ENCODE results near the gene SAMD11.

Gene SAMD11

GRCh38 chr1:904310-904950 lies 19.3 kb upstream of the SAMD11 start:
- peaks cover 33 to 44% (median 40%) of the 10 kb centered on the region in 10 experiments for H3K4me1 ChIP-seq
- no peaks in the 10 kb centered on the region for H3K9me3 ChIP-seq (replicated peaks in 1 of 11)
- TF ChIP-seq Cebpa-rat (IDR thresholded peaks at IDR 0.05): no peak
- peak overlapping the region; percentile 36 to 93 (median 86); a peak in 19 of 22 replicates for H3K4me2 ChIP-seq
- H3K27ac ChIP-seq: peak overlapping the region in 10 of 11 experiments; percentile 42 to 85 (median 74); a peak in 18 of 22 replicates
- H3K9ac ChIP-seq: peak overlapping the region; percentile 64 to 85 (median 76); a peak in 21 of 22 replicates
- no peaks in the 10 kb centered on the region for H3K27me3 ChIP-seq
- H3K36me3 ChIP-seq: no peaks in the 10 kb centered on the region; a peak in 2 of 22 replicates
- H4K20me1 ChIP-seq: peaks cover 0 to 20% (median 15%) of the 10 kb centered on the region in 11 experiments; a peak in 18 of 22 replicates
- peak overlapping the region; percentile 54 to 72 (median 62) for H3K4me3 ChIP-seq

GRCh38 chr1:905071-905749 lies 18.5 kb upstream of the SAMD11 start:
- H3K9ac ChIP-seq: peak overlapping the region; percentile 22 to 85 (median 76); a peak in 20 of 22 replicates
- H3K9me3 ChIP-seq (replicated peaks in 1 of 11): no peaks in the 10 kb centered on the region
- TF ChIP-seq Cebpa-rat (IDR thresholded peaks at IDR 0.05): no peak
- peaks cover 36 to 50% (median 43%) of the 10 kb centered on the region in 10 experiments for H3K4me1 ChIP-seq
- H3K27me3 ChIP-seq: peaks cover 0 to 3% (median 0%) of the 10 kb centered on the region in 11 experiments; a peak in 8 of 22 replicates
- peaks cover 0 to 20% (median 17%) of the 10 kb centered on the region in 11 experiments; a peak in 18 of 22 replicates for H4K20me1 ChIP-seq
- peak overlapping the region; percentile 78 to 94 (median 89) for H3K4me2 ChIP-seq
- no peaks in the 10 kb centered on the region; a peak in 2 of 22 replicates for H3K36me3 ChIP-seq
- H3K27ac ChIP-seq: peak overlapping the region in 9 of 11 experiments; percentile 20 to 85 (median 75); a peak in 18 of 22 replicates
- H3K4me3 ChIP-seq: peak overlapping the region; percentile 54 to 72 (median 62)

DNA sequence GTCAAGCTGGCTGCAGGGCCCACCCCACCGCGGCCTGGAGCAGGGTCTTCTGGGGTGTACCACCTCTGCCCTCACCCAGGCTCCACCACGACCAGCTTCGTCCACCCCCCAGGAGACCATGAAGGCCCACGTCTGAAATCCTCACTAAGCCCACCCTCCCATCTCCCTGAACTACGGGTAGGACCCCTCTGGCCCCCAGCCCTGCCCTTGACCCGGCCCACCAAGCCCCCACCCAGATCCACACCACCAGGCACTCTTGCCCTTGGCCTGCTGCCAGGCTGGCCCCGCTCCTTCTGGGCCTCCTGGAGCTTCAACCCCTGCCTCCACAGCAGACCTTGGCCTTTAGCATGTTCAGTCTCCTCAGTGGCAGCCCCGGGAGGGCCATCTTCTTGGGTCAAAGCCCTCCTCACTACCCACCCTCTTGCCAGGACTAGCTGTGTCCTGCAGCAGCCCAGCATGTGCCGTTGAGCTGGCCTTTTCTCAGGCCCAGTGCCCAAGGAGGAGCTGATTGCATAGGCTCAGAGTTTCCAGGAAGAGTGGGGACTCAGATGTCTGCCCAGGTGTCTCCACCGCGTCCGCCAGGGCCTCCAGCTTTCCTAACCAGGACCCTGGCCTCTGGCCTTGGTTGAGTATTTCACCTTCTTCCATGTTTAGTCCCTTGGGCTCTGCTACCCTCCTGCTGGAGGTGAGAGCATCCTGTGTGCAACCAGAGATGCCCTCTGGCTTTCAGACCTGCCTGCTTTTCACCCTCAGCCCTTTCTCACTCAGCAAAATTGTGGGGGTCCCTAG lies 17.7 kb upstream of the SAMD11 start:
- H4K20me1 ChIP-seq: peaks cover 0 to 27% (median 24%) of the 10 kb centered on the region in 11 experiments; a peak in 18 of 22 replicates
- no peaks in the 10 kb centered on the region; a peak in 2 of 22 replicates for H3K36me3 ChIP-seq
- peak overlapping the region; percentile 78 to 94 (median 89) for H3K4me2 ChIP-seq
- no peaks in the 10 kb centered on the region for H3K9me3 ChIP-seq (replicated peaks in 1 of 11)
- H3K4me1 ChIP-seq: peaks cover 43 to 57% (median 51%) of the 10 kb centered on the region in 10 experiments
- peaks cover 0 to 10% (median 0%) of the 10 kb centered on the region in 11 experiments; a peak in 8 of 22 replicates for H3K27me3 ChIP-seq
- TF ChIP-seq Cebpa-rat (IDR thresholded peaks at IDR 0.05): no peak
- peak overlapping the region in 9 of 10 experiments; percentile 10 to 72 (median 62); a peak in 14 of 20 replicates for H3K4me3 ChIP-seq
- peak overlapping the region in 8 of 11 experiments; percentile 9 to 85 (median 79); a peak in 12 of 22 replicates for H3K9ac ChIP-seq
- H3K27ac ChIP-seq: peak overlapping the region in 2 of 11 experiments; percentile 72 to 85; a peak in 5 of 22 replicates

DNA sequence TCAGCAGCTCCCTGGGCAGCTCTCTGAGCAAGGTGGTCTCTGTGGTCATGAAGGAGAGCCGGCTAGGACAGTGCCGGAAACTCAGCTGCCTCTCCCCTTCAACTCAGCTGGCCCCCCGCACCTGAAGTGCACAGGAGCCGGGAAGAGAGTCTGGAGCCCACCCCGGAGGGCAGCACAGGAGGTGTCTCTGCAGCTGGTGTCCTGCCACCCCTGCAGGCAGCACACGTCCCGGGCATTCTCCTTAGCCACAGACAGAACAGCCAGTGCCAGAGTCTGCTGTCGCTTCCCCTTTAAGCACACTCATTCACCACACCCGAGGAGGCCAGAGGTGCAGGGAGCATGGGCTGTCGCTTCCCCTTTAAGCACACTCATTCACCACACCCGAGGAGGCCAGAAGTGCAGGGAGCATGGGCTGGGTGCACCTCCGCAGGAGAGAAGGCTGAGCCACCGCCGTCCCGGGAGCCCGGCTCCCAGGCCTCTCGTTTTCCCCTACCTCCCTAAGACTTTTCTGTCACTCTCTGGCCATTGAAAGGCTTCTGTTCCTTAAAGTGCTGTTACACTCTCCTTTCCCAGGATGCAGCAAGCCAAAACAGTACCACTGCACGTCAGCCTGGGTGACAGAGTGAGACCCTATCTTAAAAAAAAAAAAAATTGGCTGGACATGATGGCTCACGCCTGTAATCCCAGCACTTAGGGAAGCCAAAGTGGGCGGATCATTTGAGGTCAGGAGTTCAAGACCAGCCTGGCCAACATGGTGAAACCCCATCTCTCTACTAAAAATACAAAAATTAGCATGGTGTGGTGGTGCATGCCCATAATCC lies 16.9 kb upstream of the SAMD11 start:
- peaks cover 0 to 35% (median 31%) of the 10 kb centered on the region in 11 experiments; a peak in 18 of 22 replicates for H4K20me1 ChIP-seq
- peaks cover 50 to 66% (median 59%) of the 10 kb centered on the region in 10 experiments for H3K4me1 ChIP-seq
- H3K9me3 ChIP-seq (replicated peaks in 1 of 11): no peaks in the 10 kb centered on the region
- peak overlapping the region in 7 of 10 experiments; percentile 8 to 72 (median 62); a peak in 7 of 20 replicates for H3K4me3 ChIP-seq
- H3K4me2 ChIP-seq: peak overlapping the region; percentile 78 to 94 (median 89)
- peak overlapping the region in 7 of 11 experiments; percentile 8 to 85 (median 80); a peak in 10 of 22 replicates for H3K9ac ChIP-seq
- no peaks in the 10 kb centered on the region; a peak in 2 of 22 replicates for H3K36me3 ChIP-seq
- TF ChIP-seq Cebpa-rat (IDR thresholded peaks at IDR 0.05): no peak
- H3K27me3 ChIP-seq: peaks cover 0 to 19% (median 0%) of the 10 kb centered on the region in 11 experiments; a peak in 8 of 22 replicates
- no peak overlapping the region for H3K27ac ChIP-seq

- no peak overlapping the region for H3K27ac ChIP-seq
- H3K9ac ChIP-seq: no peak overlapping the region
- H3K27me3 ChIP-seq: peaks cover 0 to 29% (median 0%) of the 10 kb centered on the region in 11 experiments; a peak in 8 of 22 replicates
Measured at GRCh38 chr1:907611-908451, 15.9 kb upstream of the SAMD11 start.

GRCh38 chr1:908661-909060 lies 15.1 kb upstream of the SAMD11 start:
- H3K4me3 ChIP-seq: no peak overlapping the region
- H3K27me3 ChIP-seq: peaks cover 0 to 37% (median 0%) of the 10 kb centered on the region in 11 experiments; a peak in 8 of 22 replicates
- H3K9me3 ChIP-seq (replicated peaks in 1 of 11): no peaks in the 10 kb centered on the region
- peaks cover 57 to 78% (median 73%) of the 10 kb centered on the region in 10 experiments for H3K4me1 ChIP-seq
- H3K9ac ChIP-seq: no peak overlapping the region
- TF ChIP-seq Cebpa-rat (IDR thresholded peaks at IDR 0.05): no peak
- H3K4me2 ChIP-seq: no peak overlapping the region
- no peak overlapping the region for H3K27ac ChIP-seq
- H4K20me1 ChIP-seq: peaks cover 0 to 52% (median 32%) of the 10 kb centered on the region in 11 experiments; a peak in 18 of 22 replicates
- no peaks in the 10 kb centered on the region; a peak in 2 of 22 replicates for H3K36me3 ChIP-seq

More at GRCh38 chr1:907611-908451, 15.9 kb upstream of the SAMD11 start:
- Histone ChIP-seq H3K4me2 (peak overlapping the region; percentile 36 to 94 (median 86); a peak in 16 of 22 replicates), H3K4me1 (peaks cover 54 to 76% (median 69%) of the 10 kb centered on the region in 10 experiments), H3K4me3 (no peak overlapping the region), H4K20me1 (peaks cover 0 to 45% (median 32%) of the 10 kb centered on the region in 11 experiments; a peak in 18 of 22 replicates), H3K36me3 (no peaks in the 10 kb centered on the region; a peak in 2 of 22 replicates), H3K9me3 (replicated peaks in 1 of 11) (no peaks in the 10 kb centered on the region)
- TF ChIP-seq Cebpa-rat (IDR thresholded peaks at IDR 0.05): no peak
